GM23338 (cell line): Measurements from ENCODE around the gene CRTC3. TPM values are rescaled to one million over a fixed set of nuclear protein-coding genes. Genes with fewer than 3 reads are reported as not detected.

ENCODE experiments used
- ATAC-seq: fragments of 200-7000 bp; cut with Tn5 transposase; 3 replicates; pipeline ENCODE4 v1.9.1; 2020
- DNase-seq: peaks from one replicate; pipeline ENCODE4 v3.0.0-alpha.2; 2015; ENCODE audit warnings: low spot score
- H2AFZ ChIP-seq: fragments of 200-600 bp; sonication (generic); 2 replicates; pipeline ENCODE4 v1.8.0; 2016; ENCODE audit warnings: antibody characterized with exemption, mild to moderate bottlenecking, moderate library complexity
- H3F3A ChIP-seq: fragments of 200-600 bp; sonication (generic); replicated peaks from 2 replicates; pipeline ENCODE4 v1.8.0; 2017; ENCODE audit warnings: antibody characterized with exemption, mixed run types, low read depth
- H3K27ac ChIP-seq: fragments of 200-600 bp; sonication (generic); 2 replicates; pipeline ENCODE4 v1.6.1; 2016; ENCODE audit warnings: low read depth
- H3K27me3 ChIP-seq: fragments of 200-600 bp; sonication (generic); 2 replicates; pipeline ENCODE4 v1.8.0; 2016; ENCODE audit warnings: mild to moderate bottlenecking, mixed run types, moderate library complexity; ENCODE audit not compliant: insufficient read depth
- H3K36me3 ChIP-seq: fragments of 200-600 bp; sonication (generic); 2 replicates; pipeline ENCODE4 v1.8.0; 2016; ENCODE audit warnings: mild to moderate bottlenecking; ENCODE audit not compliant: insufficient read depth
- H3K4me1 ChIP-seq: fragments of 200-600 bp; sonication (generic); 2 replicates; pipeline ENCODE4 v1.8.0; 2016; ENCODE audit warnings: mild to moderate bottlenecking, moderate library complexity; ENCODE audit not compliant: insufficient read depth
- H3K4me2 ChIP-seq: fragments of 200-600 bp; sonication (generic); 2 replicates; pipeline ENCODE4 v1.7.1; 2017; ENCODE audit warnings: mixed run types
- H3K4me3 ChIP-seq: fragments of 200-600 bp; sonication (generic); 2 replicates; pipeline ENCODE4 v1.6.1; 2016; ENCODE audit warnings: mixed run types
- H3K79me2 ChIP-seq: fragments of 200-600 bp; sonication (generic); replicated peaks from 2 replicates; pipeline ENCODE4 v1.8.0; 2017; ENCODE audit warnings: mild to moderate bottlenecking; ENCODE audit not compliant: insufficient read depth
- H3K9me2 ChIP-seq: fragments of 200-600 bp; sonication (generic); 2 replicates; pipeline ENCODE4 v1.8.0; 2017; ENCODE audit not compliant: insufficient read depth
- H4K20me1 ChIP-seq: fragments of 200-600 bp; sonication (generic); replicated peaks from 2 replicates; pipeline ENCODE4 v1.8.0; 2017; ENCODE audit warnings: mild to moderate bottlenecking; ENCODE audit not compliant: insufficient read depth
- H3K27ac Mint-ChIP-seq: 2 replicates; pipeline ENCODE4 v1.8.0; 2020; ENCODE audit warnings: inconsistent platforms, mild to moderate bottlenecking, moderate library complexity, mixed read lengths
- H3K27me3 Mint-ChIP-seq: 3 replicates; pipeline ENCODE4 v1.8.0; 2022; ENCODE audit warnings: low read depth, mild to moderate bottlenecking, moderate library complexity, mixed read lengths, inconsistent platforms; ENCODE audit not compliant: insufficient read depth, poor library complexity
- H3K36me3 Mint-ChIP-seq: 3 replicates; pipeline ENCODE4 v1.8.0; 2021; ENCODE audit warnings: low read depth, mild to moderate bottlenecking, inconsistent platforms, moderate library complexity, mixed read lengths
- H3K4me1 Mint-ChIP-seq: 3 replicates; pipeline ENCODE4 v1.8.0; 2020; ENCODE audit warnings: mild to moderate bottlenecking, inconsistent platforms, mixed read lengths
- H3K4me3 Mint-ChIP-seq: 3 replicates; pipeline ENCODE4 v1.8.0; 2021; ENCODE audit warnings: moderate library complexity, mild to moderate bottlenecking, inconsistent platforms, mixed read lengths
- H3K9me3 Mint-ChIP-seq: 3 replicates; pipeline ENCODE4 v1.8.0; 2020; ENCODE audit warnings: moderate library complexity, mild to moderate bottlenecking, inconsistent platforms, mixed read lengths
- CREB1 ChIP-seq: fragments of 250-450 bp; sonication (Bioruptor Pico); IDR thresholded peaks from 2 replicates; pipeline ENCODE4 v1.5.0; 2020; ENCODE audit warnings: low read depth, mild to moderate bottlenecking, moderate library complexity
- EZH2 ChIP-seq: fragments of 200-600 bp; sonication (generic); IDR thresholded peaks from one replicate; pipeline ENCODE4 v1.8.0; 2017; ENCODE audit warnings: antibody characterized with exemption, mild to moderate bottlenecking, low read depth; ENCODE audit not compliant: unreplicated experiment
- EZH2phosphoT487 ChIP-seq: fragments of 200-600 bp; sonication (generic); IDR thresholded peaks from one replicate; pipeline ENCODE4 v1.8.1; 2018; ENCODE audit warnings: antibody characterized with exemption; ENCODE audit not compliant: unreplicated experiment
- JUNB ChIP-seq: IDR thresholded peaks from one replicate; pipeline ENCODE4 v1.6.1; 2016; ENCODE audit warnings: antibody characterized with exemption; ENCODE audit not compliant: unreplicated experiment
- NANOG ChIP-seq: IDR thresholded peaks from 2 replicates; pipeline ENCODE4 v1.6.1; 2016; ENCODE audit warnings: antibody characterized with exemption, borderline replicate concordance
- POLR2AphosphoS5 ChIP-seq: IDR thresholded peaks from 2 replicates; pipeline ENCODE4 v1.6.1; 2016; ENCODE audit warnings: antibody characterized with exemption, low read depth
- STAT1 ChIP-seq: IDR thresholded peaks from one replicate; pipeline ENCODE4 v1.6.1; 2016; ENCODE audit warnings: antibody characterized with exemption; ENCODE audit not compliant: unreplicated experiment
- ZNF114 ChIP-seq: fragments of 250-450 bp; sonication (Bioruptor Pico); IDR thresholded peaks from 2 replicates; pipeline ENCODE4 v1.5.0; 2020; ENCODE audit warnings: mild to moderate bottlenecking, moderate library complexity
- ZNF331 ChIP-seq: fragments of 250-450 bp; sonication (Bioruptor Pico); IDR thresholded peaks from 2 replicates; pipeline ENCODE4 v1.5.0; 2020; ENCODE audit warnings: low read depth, mild to moderate bottlenecking, moderate library complexity
- polyA plus RNA-seq: library from polyadenylated mRNA; unstranded; fragments of >200 nt; fragmentation: Nextera tagmentation; extraction: Ambion mirVana; gene quantifications from 2 replicates; pipeline ENCODE4 v1.2.1, GENCODE V29; 2016
- total RNA-seq: library from RNA; depleted of rRNA; stranded (reverse); fragments of >200 nt; shearing (Covaris generic); gene quantifications from 2 replicates; pipeline ENCODE4 v1.2.3, GENCODE V29; 2014
- TF ChIP-seq, protein P1 (sequence below): IDR thresholded peaks from one replicate; pipeline ENCODE4 v1.6.1; 2018; ENCODE audit warnings: antibody characterized with exemption; ENCODE audit not compliant: unreplicated experiment
- TF ChIP-seq, protein P2 (sequence below): IDR thresholded peaks from 2 replicates; pipeline ENCODE4 v1.6.1; 2016; ENCODE audit warnings: antibody characterized with exemption
- TF ChIP-seq, protein P3 (sequence below): fragments of 250-450 bp; sonication (Bioruptor Pico); IDR thresholded peaks from 2 replicates; pipeline ENCODE4 v1.5.0; 2020; ENCODE audit warnings: mild to moderate bottlenecking, moderate library complexity
- TF ChIP-seq, protein P4 (sequence below), 2 experiments: fragments of 200-600 bp in 1 of 2; sonication (generic) in 1 of 2; conservative IDR thresholded peaks; 2 replicates each; pipeline versions ENCODE4 v1.5.1 to v1.6.1; 2016 to 2017; ENCODE audit warnings: antibody characterized with exemption in 2 of 2, low read depth in 2 of 2, mild to moderate bottlenecking in 2 of 2, moderate library complexity in 1 of 2

CRTC3 gene
- total and polyA plus RNA-seq, 2 experiments from 2014 or later, result 2.8 to 3.8 TPM

DNA sequence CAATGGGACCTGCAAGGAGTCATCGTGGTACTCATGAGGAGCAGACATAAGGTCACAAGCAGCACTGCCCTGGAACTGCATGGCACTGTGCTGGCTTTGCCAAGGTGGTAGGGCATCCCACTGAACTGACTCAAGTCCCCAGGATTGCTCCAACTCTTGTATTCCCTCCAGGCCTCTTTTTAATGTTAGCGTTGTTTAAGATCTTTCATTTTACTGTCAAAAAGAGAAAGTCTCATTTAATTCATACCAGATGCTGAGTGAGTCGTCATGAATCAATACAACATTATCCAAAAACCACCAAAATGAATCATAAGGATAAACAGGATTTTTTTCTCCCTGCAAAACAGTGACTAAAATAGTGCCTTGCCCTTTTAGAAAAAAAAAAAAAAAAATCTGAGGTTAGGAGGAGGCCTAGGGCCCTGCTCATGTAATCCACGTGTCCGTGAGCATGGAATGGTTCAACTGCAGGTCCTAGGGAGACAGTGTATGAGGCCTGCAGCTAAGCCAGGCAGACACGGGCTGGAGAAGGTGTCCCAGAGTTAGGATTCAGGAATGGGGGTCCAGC is 150.7 kb downstream of the CRTC3 start:
- no peak for DNase-seq
- no peaks in the 10 kb centered on the region for H3K36me3 Mint-ChIP-seq
- no peak for ATAC-seq
- Histone ChIP-seq H3K27ac (no peak overlapping the region), H4K20me1 (no peaks in the 10 kb centered on the region), H3K36me3 (no peaks in the 10 kb centered on the region), H3K4me3 (no peak overlapping the region), H2AFZ (no peak overlapping the region), H3F3A (no peaks in the 10 kb centered on the region), H3K9me2 (no peaks in the 10 kb centered on the region), H3K4me1 (no peaks in the 10 kb centered on the region), H3K4me2 (no peak overlapping the region), H3K79me2 (no peaks in the 10 kb centered on the region), H3K27me3 (no peaks in the 10 kb centered on the region)
- H3K9me3 Mint-ChIP-seq, result no peaks in the 10 kb centered on the region
- H3K27me3 Mint-ChIP-seq, result peaks cover 6% of the 10 kb centered on the region
- TF ChIP-seq ZNF114 (CRISPR knock-in tag) (no peak), ZNF331 (CRISPR knock-in tag) (no peak), JUNB (no peak), NANOG (no peak), POLR2AphosphoS5 (no peak), CREB1 (no peak), STAT1 (no peak), EZH2 (no peak), EZH2phosphoT487 (no peak)
- TF ChIP-seq, protein P1, sequence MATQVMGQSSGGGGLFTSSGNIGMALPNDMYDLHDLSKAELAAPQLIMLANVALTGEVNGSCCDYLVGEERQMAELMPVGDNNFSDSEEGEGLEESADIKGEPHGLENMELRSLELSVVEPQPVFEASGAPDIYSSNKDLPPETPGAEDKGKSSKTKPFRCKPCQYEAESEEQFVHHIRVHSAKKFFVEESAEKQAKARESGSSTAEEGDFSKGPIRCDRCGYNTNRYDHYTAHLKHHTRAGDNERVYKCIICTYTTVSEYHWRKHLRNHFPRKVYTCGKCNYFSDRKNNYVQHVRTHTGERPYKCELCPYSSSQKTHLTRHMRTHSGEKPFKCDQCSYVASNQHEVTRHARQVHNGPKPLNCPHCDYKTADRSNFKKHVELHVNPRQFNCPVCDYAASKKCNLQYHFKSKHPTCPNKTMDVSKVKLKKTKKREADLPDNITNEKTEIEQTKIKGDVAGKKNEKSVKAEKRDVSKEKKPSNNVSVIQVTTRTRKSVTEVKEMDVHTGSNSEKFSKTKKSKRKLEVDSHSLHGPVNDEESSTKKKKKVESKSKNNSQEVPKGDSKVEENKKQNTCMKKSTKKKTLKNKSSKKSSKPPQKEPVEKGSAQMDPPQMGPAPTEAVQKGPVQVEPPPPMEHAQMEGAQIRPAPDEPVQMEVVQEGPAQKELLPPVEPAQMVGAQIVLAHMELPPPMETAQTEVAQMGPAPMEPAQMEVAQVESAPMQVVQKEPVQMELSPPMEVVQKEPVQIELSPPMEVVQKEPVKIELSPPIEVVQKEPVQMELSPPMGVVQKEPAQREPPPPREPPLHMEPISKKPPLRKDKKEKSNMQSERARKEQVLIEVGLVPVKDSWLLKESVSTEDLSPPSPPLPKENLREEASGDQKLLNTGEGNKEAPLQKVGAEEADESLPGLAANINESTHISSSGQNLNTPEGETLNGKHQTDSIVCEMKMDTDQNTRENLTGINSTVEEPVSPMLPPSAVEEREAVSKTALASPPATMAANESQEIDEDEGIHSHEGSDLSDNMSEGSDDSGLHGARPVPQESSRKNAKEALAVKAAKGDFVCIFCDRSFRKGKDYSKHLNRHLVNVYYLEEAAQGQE, result no peak
- TF ChIP-seq, protein P2, sequence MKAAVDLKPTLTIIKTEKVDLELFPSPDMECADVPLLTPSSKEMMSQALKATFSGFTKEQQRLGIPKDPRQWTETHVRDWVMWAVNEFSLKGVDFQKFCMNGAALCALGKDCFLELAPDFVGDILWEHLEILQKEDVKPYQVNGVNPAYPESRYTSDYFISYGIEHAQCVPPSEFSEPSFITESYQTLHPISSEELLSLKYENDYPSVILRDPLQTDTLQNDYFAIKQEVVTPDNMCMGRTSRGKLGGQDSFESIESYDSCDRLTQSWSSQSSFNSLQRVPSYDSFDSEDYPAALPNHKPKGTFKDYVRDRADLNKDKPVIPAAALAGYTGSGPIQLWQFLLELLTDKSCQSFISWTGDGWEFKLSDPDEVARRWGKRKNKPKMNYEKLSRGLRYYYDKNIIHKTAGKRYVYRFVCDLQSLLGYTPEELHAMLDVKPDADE, result no peak
- TF ChIP-seq, protein P3, sequence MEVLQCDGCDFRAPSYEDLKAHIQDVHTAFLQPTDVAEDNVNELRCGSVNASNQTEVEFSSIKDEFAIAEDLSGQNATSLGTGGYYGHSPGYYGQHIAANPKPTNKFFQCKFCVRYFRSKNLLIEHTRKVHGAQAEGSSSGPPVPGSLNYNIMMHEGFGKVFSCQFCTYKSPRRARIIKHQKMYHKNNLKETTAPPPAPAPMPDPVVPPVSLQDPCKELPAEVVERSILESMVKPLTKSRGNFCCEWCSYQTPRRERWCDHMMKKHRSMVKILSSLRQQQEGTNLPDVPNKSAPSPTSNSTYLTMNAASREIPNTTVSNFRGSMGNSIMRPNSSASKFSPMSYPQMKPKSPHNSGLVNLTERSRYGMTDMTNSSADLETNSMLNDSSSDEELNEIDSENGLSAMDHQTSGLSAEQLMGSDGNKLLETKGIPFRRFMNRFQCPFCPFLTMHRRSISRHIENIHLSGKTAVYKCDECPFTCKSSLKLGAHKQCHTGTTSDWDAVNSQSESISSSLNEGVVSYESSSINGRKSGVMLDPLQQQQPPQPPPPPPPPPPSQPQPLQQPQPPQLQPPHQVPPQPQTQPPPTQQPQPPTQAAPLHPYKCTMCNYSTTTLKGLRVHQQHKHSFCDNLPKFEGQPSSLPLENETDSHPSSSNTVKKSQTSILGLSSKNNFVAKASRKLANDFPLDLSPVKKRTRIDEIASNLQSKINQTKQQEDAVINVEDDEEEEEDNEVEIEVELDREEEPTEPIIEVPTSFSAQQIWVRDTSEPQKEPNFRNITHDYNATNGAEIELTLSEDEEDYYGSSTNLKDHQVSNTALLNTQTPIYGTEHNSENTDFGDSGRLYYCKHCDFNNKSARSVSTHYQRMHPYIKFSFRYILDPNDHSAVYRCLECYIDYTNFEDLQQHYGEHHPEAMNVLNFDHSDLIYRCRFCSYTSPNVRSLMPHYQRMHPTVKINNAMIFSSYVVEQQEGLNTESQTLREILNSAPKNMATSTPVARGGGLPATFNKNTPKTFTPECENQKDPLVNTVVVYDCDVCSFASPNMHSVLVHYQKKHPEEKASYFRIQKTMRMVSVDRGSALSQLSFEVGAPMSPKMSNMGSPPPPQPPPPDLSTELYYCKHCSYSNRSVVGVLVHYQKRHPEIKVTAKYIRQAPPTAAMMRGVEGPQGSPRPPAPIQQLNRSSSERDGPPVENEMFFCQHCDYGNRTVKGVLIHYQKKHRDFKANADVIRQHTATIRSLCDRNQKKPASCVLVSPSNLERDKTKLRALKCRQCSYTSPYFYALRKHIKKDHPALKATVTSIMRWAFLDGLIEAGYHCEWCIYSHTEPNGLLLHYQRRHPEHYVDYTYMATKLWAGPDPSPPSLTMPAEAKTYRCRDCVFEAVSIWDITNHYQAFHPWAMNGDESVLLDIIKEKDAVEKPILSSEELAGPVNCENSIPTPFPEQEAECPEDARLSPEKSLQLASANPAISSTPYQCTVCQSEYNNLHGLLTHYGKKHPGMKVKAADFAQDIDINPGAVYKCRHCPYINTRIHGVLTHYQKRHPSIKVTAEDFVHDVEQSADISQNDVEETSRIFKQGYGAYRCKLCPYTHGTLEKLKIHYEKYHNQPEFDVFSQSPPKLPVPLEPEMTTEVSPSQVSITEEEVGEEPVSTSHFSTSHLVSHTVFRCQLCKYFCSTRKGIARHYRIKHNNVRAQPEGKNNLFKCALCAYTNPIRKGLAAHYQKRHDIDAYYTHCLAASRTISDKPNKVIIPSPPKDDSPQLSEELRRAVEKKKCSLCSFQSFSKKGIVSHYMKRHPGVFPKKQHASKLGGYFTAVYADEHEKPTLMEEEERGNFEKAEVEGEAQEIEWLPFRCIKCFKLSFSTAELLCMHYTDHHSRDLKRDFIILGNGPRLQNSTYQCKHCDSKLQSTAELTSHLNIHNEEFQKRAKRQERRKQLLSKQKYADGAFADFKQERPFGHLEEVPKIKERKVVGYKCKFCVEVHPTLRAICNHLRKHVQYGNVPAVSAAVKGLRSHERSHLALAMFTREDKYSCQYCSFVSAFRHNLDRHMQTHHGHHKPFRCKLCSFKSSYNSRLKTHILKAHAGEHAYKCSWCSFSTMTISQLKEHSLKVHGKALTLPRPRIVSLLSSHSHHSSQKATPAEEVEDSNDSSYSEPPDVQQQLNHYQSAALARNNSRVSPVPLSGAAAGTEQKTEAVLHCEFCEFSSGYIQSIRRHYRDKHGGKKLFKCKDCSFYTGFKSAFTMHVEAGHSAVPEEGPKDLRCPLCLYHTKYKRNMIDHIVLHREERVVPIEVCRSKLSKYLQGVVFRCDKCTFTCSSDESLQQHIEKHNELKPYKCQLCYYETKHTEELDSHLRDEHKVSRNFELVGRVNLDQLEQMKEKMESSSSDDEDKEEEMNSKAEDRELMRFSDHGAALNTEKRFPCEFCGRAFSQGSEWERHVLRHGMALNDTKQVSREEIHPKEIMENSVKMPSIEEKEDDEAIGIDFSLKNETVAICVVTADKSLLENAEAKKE (CRISPR knock-in tag), result no peak
- TF ChIP-seq, protein P4, sequence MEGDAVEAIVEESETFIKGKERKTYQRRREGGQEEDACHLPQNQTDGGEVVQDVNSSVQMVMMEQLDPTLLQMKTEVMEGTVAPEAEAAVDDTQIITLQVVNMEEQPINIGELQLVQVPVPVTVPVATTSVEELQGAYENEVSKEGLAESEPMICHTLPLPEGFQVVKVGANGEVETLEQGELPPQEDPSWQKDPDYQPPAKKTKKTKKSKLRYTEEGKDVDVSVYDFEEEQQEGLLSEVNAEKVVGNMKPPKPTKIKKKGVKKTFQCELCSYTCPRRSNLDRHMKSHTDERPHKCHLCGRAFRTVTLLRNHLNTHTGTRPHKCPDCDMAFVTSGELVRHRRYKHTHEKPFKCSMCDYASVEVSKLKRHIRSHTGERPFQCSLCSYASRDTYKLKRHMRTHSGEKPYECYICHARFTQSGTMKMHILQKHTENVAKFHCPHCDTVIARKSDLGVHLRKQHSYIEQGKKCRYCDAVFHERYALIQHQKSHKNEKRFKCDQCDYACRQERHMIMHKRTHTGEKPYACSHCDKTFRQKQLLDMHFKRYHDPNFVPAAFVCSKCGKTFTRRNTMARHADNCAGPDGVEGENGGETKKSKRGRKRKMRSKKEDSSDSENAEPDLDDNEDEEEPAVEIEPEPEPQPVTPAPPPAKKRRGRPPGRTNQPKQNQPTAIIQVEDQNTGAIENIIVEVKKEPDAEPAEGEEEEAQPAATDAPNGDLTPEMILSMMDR (conservative IDR thresholded peaks at IDR 0.05; ENCODE audit: low read depth in 2 of 2), result no peak
- H3K4me1 Mint-ChIP-seq, result peaks cover 5% of the 10 kb centered on the region
- no peak overlapping the region for H3K27ac Mint-ChIP-seq
- no peak overlapping the region for H3K4me3 Mint-ChIP-seq
